Bronchial epithelial cell (primary cell): Measurements from ENCODE around the gene KLK15. TPM values are rescaled to one million over a fixed set of nuclear protein-coding genes. Genes with fewer than 3 reads are reported as not detected.

Experiments
- DNase-seq: peaks from one replicate; pipeline ENCODE4 v3.0.0-alpha.2; 2010; ENCODE audit warnings: low read depth
- FAIRE-seq: peaks from 2 replicates; lab custom pipeline; 2011; peaks lifted over from hg19 to GRCh38; lab: Jason Lieb, UNC
- H3K27me3 ChIP-seq: 2 replicates; pipeline ENCODE4 v1.5.1; 2011; ENCODE audit warnings: low read length; ENCODE audit not compliant: control insufficient read depth, insufficient read depth
- H3K36me3 ChIP-seq: 2 replicates; pipeline ENCODE4 v1.5.1; 2011; ENCODE audit warnings: low read length; ENCODE audit not compliant: control insufficient read depth, insufficient read depth
- H3K4me3 ChIP-seq: 2 replicates; pipeline ENCODE4 v1.5.1; 2011; ENCODE audit warnings: mild to moderate bottlenecking, low read depth, low read length, control low read depth
- CTCF ChIP-seq: IDR thresholded peaks from 2 replicates; pipeline ENCODE4 v1.5.1; 2011; ENCODE audit warnings: mild to moderate bottlenecking, moderate library complexity, low read length, control low read depth, inconsistent platforms; ENCODE audit not compliant: insufficient read depth, severe bottlenecking
- total RNA-seq: library from RNA; depleted of rRNA; stranded (reverse); fragments of >200 nt; gene quantifications from 2 replicates; pipeline ENCODE4 v1.2.1, GENCODE V29; 2014

The KLK15 gene
- total RNA-seq, 1 donor from 2014 or later = not detected

DNA sequence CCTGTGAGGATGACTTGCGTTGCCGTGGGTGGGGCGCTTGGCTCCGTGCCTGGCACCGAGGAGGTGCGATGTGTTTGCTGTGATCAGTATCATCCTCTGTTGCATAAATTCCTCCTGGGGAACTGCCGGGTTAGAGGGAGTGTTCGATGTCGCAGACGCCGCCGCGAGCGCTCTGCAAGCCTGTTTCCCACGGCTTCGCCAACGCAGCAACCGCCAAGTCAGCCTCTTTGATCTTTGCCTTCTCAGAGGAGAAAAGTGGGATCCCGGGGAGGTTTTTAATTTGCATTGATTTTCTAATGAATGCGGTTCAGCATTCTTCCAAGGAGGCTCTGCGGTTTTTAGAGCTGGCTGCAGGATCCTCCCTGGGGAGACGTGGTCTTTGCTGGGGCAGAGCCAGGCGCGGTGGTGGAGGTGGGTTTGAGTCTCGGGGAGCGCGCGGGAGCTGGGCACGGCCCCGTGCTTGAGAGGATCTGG, 55.5 kb downstream of the KLK15 start:
- TF ChIP-seq CTCF = no peak
- H3K36me3 ChIP-seq = no peaks in the 10 kb centered on the region
- DNase-seq (no peak), FAIRE-seq (no peak)
- no peaks in the 10 kb centered on the region for H3K27me3 ChIP-seq
- H3K4me3 ChIP-seq = no peak overlapping the region

DNA sequence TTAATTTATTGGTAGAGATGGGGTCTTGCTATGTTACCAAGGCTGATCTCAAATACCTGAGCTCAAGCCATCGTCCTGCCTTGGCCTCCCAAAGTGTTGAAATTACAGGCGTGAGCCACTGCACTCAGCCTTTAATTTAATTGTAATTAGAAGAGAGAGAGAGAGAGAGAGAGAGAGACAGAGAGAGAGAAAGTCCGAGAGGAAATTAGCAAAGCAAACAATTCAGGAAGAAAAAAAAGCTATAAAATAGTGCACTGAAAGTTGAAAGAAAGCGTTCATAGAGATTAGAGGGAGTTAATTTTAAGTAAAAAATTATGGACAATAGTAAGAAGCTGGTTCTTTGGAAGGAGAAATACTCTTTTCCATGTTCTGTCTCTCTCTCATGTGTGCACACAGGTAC, 56.1 kb downstream of the KLK15 start:
- H3K27me3 ChIP-seq = no peaks in the 10 kb centered on the region
- no peak for FAIRE-seq
- no peak for DNase-seq

GRCh38 chr19:50776131-50776530, 57.2 kb downstream of the KLK15 start:
- Histone ChIP-seq H3K36me3 (no peaks in the 10 kb centered on the region), H3K27me3 (no peaks in the 10 kb centered on the region), H3K4me3 (no peak overlapping the region)
- no peak for TF ChIP-seq CTCF
- FAIRE-seq = no peak
- no peak for DNase-seq

More for the DNA sequence above, 56.1 kb downstream of the KLK15 start:
- Histone ChIP-seq H3K4me3 (no peak overlapping the region), H3K36me3 (no peaks in the 10 kb centered on the region)
- no peak for TF ChIP-seq CTCF

Other genes starting within 250 kb of the KLK15 start
- not detected in 2 replicates for gene SYT3, start 193.7 kb downstream of the KLK15 start, total RNA-seq
- not detected in 2 replicates for gene C19orf81, start 184.1 kb downstream of the KLK15 start, total RNA-seq
- under 0.01 TPM in 1 of 2 replicates, not detected in the other for gene SHANK1, start 113.8 kb downstream of the KLK15 start, total RNA-seq
- 0.26 TPM in 2 replicates for gene CLEC11A, start 110.2 kb downstream of the KLK15 start, total RNA-seq
- not detected in 2 replicates for gene GPR32, start 63.1 kb downstream of the KLK15 start, total RNA-seq
- gene ACP4, start 43.2 kb downstream of the KLK15 start, total RNA-seq = not detected in 2 replicates
- gene KLK1, start 9.8 kb downstream of the KLK15 start, total RNA-seq = not detected in 2 replicates
- not detected in 2 replicates for gene KLK3, start 21.3 kb upstream of the KLK15 start, total RNA-seq
- 0.53 TPM in 1 of 2 replicates, not detected in the other for gene KLK2, start 39.9 kb upstream of the KLK15 start, total RNA-seq
- gene KLK4, start 77.8 kb upstream of the KLK15 start, total RNA-seq = not detected in 2 replicates
- 3.4 and 12.0 TPM in 2 replicates for gene KLK5, start 119.5 kb upstream of the KLK15 start, total RNA-seq
- gene KLK6, start 136.0 kb upstream of the KLK15 start, total RNA-seq = 0.26 TPM in 2 replicates
- gene KLK7, start 150.3 kb upstream of the KLK15 start, total RNA-seq = 3.9 and 20.0 TPM in 2 replicates
- gene KLK8, start 168.0 kb upstream of the KLK15 start, total RNA-seq = 7.6 and 91.1 TPM in 2 replicates
- 6.6 and 28.0 TPM in 2 replicates for gene KLK10, start 186.1 kb upstream of the KLK15 start, total RNA-seq
- gene KLK11, start 193.0 kb upstream of the KLK15 start, total RNA-seq = 1.6 and 52.0 TPM in 2 replicates
- gene KLK12, start 201.4 kb upstream of the KLK15 start, total RNA-seq = 26.1 TPM in 1 of 2 replicates, not detected in the other
- 0.26 and 0.51 TPM in 2 replicates for gene KLK13, start 231.5 kb upstream of the KLK15 start, total RNA-seq
- gene KLK14, start 249.3 kb upstream of the KLK15 start, total RNA-seq = not detected in 2 replicates